ENCODE measurements around the gene TRPM4.

TRPM4 gene

DNA sequence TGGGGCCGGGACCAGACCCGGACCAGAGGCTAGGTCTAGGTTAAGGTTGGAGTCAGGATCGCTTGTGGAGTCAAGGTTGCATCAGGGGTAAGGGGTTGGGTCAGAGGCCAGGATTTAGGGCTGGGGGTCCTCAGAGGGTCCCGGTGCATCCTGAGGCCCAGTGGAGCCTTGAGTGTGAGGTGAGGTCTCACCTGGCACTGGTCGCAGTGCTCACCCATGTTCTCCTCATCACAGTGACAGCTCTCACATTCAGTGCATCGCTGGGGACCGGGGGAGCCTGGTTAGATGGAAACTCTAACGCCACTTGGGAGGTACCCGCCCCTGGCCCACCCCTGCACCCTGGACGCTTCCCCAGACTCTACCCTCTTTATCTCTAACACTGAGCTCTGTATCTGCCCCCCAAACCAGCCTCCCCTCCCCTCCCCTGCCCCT is 5.5 kb upstream of the TRPM4 start:
- Histone ChIP-seq H4K20me1 (ENCODE audit: insufficient read depth, low read length, poor library complexity, severe bottlenecking) (no peaks in the 10 kb centered on the region), H3K36me3 (ENCODE audit: insufficient read depth, low read length) (no peaks in the 10 kb centered on the region), H3K4me1 (ENCODE audit: insufficient read depth, low read length, poor library complexity, severe bottlenecking) (peaks cover 15% of the 10 kb centered on the region), H3K4me3 (ENCODE audit: low read length, poor library complexity, severe bottlenecking) (no peak overlapping the region), H3K9ac (ENCODE audit: low read depth, low read length, poor library complexity, severe bottlenecking) (no peak overlapping the region), H3K79me2 (ENCODE audit: insufficient read depth, low read length) (no peaks in the 10 kb centered on the region), H3K27me3 (ENCODE audit: insufficient read depth, low read length, poor library complexity, severe bottlenecking) (no peaks in the 10 kb centered on the region), H2AFZ (ENCODE audit: low read length) (no peak overlapping the region), H3F3A (ENCODE audit: low read depth) (no peaks in the 10 kb centered on the region), H3K4me2 (ENCODE audit: low read depth, low read length, poor library complexity, severe bottlenecking) (no peak overlapping the region), H3K9me3 (ENCODE audit: insufficient read depth, low read depth, low read length) (no peaks in the 10 kb centered on the region), H3K9me2 (replicated peaks; ENCODE audit: low read depth, low read length) (no peaks in the 10 kb centered on the region)
- TF ChIP-seq, protein P1, sequence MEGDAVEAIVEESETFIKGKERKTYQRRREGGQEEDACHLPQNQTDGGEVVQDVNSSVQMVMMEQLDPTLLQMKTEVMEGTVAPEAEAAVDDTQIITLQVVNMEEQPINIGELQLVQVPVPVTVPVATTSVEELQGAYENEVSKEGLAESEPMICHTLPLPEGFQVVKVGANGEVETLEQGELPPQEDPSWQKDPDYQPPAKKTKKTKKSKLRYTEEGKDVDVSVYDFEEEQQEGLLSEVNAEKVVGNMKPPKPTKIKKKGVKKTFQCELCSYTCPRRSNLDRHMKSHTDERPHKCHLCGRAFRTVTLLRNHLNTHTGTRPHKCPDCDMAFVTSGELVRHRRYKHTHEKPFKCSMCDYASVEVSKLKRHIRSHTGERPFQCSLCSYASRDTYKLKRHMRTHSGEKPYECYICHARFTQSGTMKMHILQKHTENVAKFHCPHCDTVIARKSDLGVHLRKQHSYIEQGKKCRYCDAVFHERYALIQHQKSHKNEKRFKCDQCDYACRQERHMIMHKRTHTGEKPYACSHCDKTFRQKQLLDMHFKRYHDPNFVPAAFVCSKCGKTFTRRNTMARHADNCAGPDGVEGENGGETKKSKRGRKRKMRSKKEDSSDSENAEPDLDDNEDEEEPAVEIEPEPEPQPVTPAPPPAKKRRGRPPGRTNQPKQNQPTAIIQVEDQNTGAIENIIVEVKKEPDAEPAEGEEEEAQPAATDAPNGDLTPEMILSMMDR (conservative IDR thresholded peaks at IDR 0.05; ENCODE audit: low read length), result no peak
- TF ChIP-seq EZH2phosphoT487 (IDR thresholded peaks at IDR 0.05; ENCODE audit: borderline replicate concordance), result no peak

DNA sequence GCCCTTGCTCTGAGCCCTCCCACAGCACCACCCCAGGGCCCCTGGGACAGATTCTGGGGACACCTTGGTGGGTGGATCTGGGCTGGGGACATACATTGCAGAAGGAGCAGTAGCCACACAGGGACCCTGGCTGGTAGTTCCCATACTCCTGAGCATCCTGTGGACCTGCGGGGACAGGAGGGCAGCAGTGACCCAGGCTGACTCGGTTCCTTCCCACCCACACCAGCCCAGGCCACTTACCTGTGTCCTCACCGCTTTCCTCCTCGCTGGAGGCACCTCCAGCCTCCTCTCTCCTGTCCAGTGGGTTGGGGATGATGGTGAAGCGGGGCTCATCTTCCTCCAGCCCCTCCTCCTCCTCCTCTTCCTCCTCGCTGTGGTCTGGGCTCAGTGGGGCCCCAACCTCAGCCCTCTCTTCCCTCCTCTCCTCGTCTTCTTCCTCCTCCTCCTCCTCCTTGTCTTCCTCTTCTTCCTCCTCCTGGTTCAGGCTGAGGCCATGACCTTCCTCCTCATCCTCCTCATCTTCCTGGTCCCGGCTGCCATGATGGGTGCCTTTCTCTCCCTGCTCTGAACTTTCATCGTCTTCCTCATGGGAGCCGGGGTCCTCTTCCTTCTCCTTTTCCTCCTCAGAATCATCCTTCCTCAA is 4.3 kb upstream of the TRPM4 start:
- Histone ChIP-seq H3K4me3 (ENCODE audit: low read length, poor library complexity, severe bottlenecking) (no peak overlapping the region), H3K36me3 (ENCODE audit: insufficient read depth, low read length) (no peaks in the 10 kb centered on the region), H2AFZ (ENCODE audit: low read length) (no peak overlapping the region), H3K9me2 (replicated peaks; ENCODE audit: low read depth, low read length) (no peaks in the 10 kb centered on the region), H3K27me3 (ENCODE audit: insufficient read depth, low read length, poor library complexity, severe bottlenecking) (no peaks in the 10 kb centered on the region), H3K79me2 (ENCODE audit: insufficient read depth, low read length) (no peaks in the 10 kb centered on the region), H3K9ac (ENCODE audit: low read depth, low read length, poor library complexity, severe bottlenecking) (no peak overlapping the region), H3K4me2 (ENCODE audit: low read depth, low read length, poor library complexity, severe bottlenecking) (no peak overlapping the region), H4K20me1 (ENCODE audit: insufficient read depth, low read length, poor library complexity, severe bottlenecking) (no peaks in the 10 kb centered on the region), H3K9me3 (ENCODE audit: insufficient read depth, low read depth, low read length) (no peaks in the 10 kb centered on the region), H3F3A (ENCODE audit: low read depth) (no peaks in the 10 kb centered on the region), H3K4me1 (ENCODE audit: insufficient read depth, low read length, poor library complexity, severe bottlenecking) (peaks cover 18% of the 10 kb centered on the region)
- TF ChIP-seq, protein P1 (conservative IDR thresholded peaks at IDR 0.05; ENCODE audit: low read length), result no peak
- TF ChIP-seq EZH2phosphoT487 (IDR thresholded peaks at IDR 0.05; ENCODE audit: borderline replicate concordance), result no peak

DNA sequence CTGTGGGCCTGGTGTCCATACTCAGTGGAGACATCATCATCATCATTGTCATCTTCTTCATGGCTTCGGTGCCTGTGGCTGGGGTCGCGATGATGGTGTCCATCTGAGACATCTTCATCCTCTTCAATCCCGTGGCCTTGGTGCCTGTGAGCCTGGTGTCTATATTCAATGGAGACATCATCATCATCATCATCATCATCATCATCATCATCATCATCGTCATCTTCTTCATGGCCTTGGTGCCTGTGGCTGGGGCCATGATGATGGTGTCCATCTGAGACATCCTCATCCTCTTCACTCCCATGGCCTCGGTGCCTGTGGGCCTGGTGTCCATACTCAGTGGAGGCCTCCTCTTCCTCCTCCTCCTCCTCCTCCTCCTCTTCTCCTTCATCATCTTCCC is 3.3 kb upstream of the TRPM4 start:
- no peak overlapping the region for H2AFZ ChIP-seq (ENCODE audit: low read length)
- no peak overlapping the region for H3K9ac ChIP-seq (ENCODE audit: low read depth, low read length, poor library complexity, severe bottlenecking)
- H3K36me3 ChIP-seq (ENCODE audit: insufficient read depth, low read length), result no peaks in the 10 kb centered on the region
- H3F3A ChIP-seq (ENCODE audit: low read depth), result no peaks in the 10 kb centered on the region
- no peaks in the 10 kb centered on the region for H3K9me2 ChIP-seq (replicated peaks; ENCODE audit: low read depth, low read length)
- no peaks in the 10 kb centered on the region for H3K9me3 ChIP-seq (ENCODE audit: insufficient read depth, low read depth, low read length)
- H3K4me1 ChIP-seq (ENCODE audit: insufficient read depth, low read length, poor library complexity, severe bottlenecking), result peaks cover 15% of the 10 kb centered on the region
- no peak overlapping the region for H3K4me2 ChIP-seq (ENCODE audit: low read depth, low read length, poor library complexity, severe bottlenecking)
- H4K20me1 ChIP-seq (ENCODE audit: insufficient read depth, low read length, poor library complexity, severe bottlenecking), result no peaks in the 10 kb centered on the region
- no peaks in the 10 kb centered on the region for H3K27me3 ChIP-seq (ENCODE audit: insufficient read depth, low read length, poor library complexity, severe bottlenecking)
- no peaks in the 10 kb centered on the region for H3K79me2 ChIP-seq (ENCODE audit: insufficient read depth, low read length)
- TF ChIP-seq, protein P1 (conservative IDR thresholded peaks at IDR 0.05; ENCODE audit: low read length), result no peak
- no peak for TF ChIP-seq EZH2phosphoT487 (IDR thresholded peaks at IDR 0.05; ENCODE audit: borderline replicate concordance)
- no peak overlapping the region for H3K4me3 ChIP-seq (ENCODE audit: low read length, poor library complexity, severe bottlenecking)

Data from Loucy (cell line).